HG03159 (cell line): ENCODE results near the gene ZSWIM8.
"Not testable (repeated sequence)": the region's sequence is repeated elsewhere in the genome, so short reads cannot be mapped to it uniquely, and the experiment has no call there.

Source experiments
- ATAC-seq: cut with Tn5 transposase; IDR thresholded peaks from one replicate; pipeline ENCODE4 v1.9.1; 2021; ENCODE audit warnings: mild to moderate bottlenecking, moderate library complexity; ENCODE audit not compliant: unreplicated experiment

The ZSWIM8 gene

GRCh38 chr10:73772281-73773151 lies 12.9 kb upstream of the ZSWIM8 start:
- peak; percentile 51 for ATAC-seq

- no peak for ATAC-seq
Observed at GRCh38 chr10:73773152-73773879, 12.1 kb upstream of the ZSWIM8 start.

- no peak for ATAC-seq
Observed at GRCh38 chr10:73774637-73775036, 10.8 kb upstream of the ZSWIM8 start.

DNA sequence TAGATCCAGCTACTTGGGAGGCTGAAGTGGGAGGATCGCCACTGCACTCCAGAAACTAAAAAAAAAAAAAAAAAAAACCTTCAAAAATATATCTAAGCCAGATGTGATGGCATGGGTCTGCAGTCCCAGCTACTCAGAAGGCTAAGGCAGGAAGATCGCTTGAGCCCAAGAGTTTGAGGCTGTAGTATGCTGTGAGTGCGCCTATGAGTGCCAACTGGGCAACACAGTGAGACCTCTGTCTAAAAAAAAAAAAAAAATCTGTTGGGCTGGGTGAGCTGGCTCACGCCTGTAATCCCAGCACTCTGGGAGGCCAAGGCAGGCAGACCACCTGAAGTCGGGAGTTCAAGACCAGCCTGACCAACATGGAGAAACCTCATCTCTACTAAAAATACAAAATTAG lies 6.4 kb upstream of the ZSWIM8 start:
- ATAC-seq, result no peak

GRCh38 chr10:73779539-73780197 lies 5.7 kb upstream of the ZSWIM8 start:
- ATAC-seq, result no peak

DNA sequence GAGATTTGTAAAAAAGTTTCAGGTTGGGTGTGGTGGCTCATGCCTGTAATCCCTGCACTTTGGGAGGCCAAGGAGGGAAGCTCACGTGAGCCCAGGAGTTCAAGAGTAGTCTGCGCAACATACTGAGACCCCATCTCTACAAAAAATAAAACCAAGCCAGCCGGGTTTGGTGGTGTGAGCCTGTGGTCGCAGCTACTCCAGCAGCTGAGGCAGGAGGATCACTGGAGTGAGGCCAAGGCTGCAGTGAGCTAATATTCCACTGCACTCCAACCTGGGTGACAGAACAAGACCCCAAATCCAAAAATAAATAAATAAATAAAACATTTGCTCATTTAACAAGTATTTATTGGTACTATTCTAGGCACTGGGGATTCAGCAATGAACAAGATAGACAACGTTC lies 5.1 kb upstream of the ZSWIM8 start:
- ATAC-seq, result no peak

DNA sequence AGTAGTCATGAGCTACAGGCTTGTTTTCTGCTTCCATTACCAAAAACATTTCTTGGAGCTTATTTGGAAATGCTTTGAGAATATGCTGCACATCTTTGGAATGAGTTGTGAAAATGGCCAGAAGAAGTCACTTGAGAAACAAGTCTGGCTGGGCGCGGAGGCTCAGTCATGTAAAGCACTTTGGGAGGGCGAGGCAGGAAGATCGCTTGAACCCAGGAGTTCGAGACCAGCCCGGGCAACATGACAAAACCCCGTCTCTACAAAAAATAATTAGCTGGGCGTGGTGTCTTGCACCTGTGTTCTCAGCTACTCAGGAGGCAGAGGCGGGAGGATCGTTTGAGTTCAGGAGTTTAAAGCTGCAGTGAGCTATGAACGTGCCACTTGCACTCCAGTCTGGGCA lies 4.4 kb upstream of the ZSWIM8 start:
- no peak for ATAC-seq

GRCh38 chr10:73781548-73781878 lies 3.9 kb upstream of the ZSWIM8 start:
- no peak for ATAC-seq

- peak; percentile 46 for ATAC-seq
Observed at GRCh38 chr10:73781879-73782748, 3.3 kb upstream of the ZSWIM8 start, which contains the start of gene CHCHD1. Gene CHCHD1, plus strand, starts transcription at chr10:73782048. Its CDS starts 28 bp downstream, at chr10:73782076.

GRCh38 chr10:73782749-73783085 lies 2.7 kb upstream of the ZSWIM8 start:
- no peak for ATAC-seq

DNA sequence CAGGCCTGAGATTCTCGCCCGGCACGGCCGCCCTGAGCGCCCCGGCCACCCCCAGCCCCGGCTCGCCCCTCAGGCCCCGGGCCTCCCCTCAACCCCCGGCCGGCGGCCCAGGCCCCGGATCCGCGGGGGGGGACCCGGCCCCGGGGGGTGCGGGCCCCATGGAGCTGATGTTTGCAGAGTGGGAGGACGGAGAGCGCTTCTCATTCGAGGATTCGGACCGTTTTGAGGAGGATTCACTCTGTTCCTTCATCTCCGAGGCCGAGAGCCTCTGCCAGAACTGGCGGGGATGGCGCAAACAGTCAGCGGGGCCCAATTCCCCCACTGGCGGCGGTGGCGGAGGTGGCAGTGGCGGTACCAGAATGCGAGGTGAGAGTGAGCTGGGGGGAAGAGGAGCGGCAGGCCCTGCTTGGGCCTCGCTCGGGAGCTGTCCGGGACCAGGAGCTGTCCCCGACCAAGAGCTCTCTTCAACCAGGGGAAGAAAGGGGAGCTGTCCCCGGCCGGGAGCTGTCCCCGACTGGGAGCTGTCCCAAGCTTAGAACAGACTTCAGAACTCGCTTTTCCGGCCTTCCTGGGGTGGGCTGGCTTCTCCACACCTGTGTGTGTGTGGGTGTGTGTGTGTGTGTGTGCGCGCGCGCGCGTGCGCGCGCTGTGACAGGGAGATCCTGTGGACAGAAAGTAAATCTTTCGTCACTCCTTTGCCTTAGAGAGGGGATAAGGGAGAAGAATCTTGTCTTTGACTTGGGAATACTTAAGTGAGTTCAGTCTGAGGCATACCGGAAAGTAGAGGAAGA lies 510 bp downstream of the ZSWIM8 start:
- peak; percentile 16 for ATAC-seq

DNA sequence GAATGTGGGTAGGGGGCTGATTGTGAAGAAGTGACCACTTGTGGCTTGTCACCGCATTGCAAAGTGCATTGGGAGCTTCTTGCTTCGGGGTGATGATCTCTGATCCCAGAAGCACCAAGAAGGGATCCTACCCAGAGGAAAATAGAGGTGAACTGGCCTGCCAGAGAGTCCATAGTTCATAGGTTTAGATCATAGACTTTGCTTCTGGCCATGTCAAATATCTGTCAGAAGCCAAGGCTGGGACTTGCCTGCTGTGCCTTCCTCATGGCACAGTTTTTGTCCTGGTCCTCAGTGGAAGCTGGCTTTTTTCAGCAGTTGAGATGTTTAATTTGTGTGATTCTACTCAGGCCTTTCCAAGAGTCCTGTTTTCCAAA lies 1.1 kb downstream of the ZSWIM8 start:
- ATAC-seq, result no peak

DNA sequence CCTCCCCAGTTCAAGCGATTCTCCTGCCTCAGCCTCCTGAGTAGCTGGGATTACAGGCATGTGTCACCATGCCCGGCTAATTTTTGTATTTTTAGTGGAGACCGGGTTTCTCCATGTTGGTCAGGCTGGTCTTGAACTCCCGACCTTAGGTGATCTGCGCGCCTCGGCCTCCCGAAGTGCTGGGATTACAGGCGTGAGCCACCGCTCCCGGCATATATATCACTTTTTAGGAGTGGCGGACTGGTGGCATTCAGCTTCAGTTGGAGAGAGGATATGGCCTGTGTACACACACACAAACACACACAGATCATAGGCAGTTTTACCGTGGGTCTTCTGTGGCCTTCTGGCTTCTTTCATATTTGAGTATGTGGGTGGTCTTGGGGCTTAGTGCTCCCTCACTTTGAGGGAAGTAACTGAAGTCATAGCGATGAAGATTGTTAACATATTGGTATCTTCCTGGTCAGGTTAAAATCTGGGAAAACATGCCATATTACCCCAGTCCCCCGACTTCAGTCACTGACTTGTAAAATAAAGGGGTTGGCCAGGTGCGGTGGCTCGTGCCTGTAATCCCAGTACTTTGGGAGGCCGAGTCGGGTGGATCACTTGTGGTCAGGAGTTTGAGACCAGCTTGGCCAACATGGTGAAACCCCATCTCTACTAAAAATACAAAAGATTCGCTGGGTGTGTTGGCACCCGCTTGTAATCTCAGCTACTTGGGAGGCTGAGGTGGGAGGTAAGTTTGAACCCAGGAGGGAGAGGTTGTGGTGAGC lies 1.8 kb downstream of the ZSWIM8 start:
- ATAC-seq, result not testable (repeated sequence)

DNA sequence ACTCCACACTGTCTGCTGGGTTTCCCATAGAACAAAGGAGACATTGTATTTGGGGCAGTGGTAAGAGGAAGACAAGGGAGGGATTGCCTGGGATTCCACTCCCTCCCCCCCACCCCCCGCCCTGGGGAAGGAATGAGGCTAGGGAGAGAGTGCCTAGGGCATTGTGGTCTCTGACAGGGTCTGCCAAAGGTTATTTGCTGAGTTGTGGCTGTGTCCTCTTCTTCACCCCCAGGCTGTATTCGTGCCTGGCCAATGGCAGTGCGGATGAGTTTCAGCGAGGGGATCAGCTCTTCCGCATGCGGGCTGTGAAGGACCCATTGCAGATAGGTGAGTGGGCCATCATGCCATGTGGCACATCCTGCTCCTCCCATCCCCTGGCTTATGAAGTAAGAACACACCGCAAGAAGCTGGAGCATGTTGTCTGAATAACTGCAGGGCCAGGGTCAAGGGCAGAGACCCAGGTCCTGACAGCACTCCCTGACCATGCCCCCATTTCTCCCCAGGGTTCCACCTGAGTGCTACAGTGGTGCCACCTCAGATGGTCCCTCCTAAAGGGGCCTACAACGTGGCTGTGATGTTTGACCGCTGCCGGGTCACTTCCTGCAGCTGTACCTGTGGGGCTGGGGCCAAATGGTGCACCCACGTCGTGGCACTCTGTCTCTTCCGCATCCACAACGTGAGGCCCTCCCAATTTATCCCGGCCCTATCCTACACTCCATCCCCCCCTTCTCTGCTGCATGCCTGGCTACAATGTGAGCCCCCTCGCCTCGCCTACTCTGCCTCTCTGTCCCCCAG lies 3.7 kb downstream of the ZSWIM8 start:
- no peak for ATAC-seq

- ATAC-seq, result no peak
Observed at GRCh38 chr10:73789659-73790055, 4.3 kb downstream of the ZSWIM8 start.

DNA sequence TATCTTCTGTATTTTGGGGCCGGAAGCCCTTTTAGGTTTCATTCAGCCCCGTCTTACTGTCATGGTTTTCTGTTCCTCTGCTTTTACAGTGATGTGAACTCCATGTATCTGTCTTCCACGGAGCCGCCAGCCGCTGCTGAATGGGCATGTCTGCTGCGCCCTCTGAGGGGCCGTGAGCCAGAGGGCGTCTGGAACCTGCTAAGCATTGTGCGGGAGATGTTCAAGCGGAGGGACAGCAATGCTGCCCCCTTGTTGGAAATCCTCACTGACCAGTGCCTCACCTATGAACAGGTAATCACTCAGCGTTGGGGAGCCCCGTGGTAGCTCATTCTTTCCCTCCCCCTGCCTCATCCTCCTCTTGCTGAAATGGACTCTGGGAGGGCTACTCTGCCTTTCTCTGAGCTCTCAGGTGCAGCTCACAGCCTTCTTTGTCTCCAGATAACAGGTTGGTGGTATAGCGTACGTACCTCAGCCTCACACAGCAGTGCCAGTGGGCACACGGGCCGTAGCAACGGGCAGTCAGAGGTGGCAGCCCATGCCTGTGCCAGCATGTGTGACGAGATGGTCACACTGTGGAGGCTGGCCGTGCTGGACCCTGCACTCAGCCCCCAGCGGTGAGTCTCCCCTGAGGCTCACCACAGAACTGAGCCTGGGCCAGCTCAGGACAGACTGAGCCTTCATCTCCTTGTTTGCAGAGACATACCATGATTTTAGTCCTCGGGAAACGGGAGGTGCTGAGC lies 5.7 kb downstream of the ZSWIM8 start:
- no peak for ATAC-seq

GRCh38 chr10:73791871-73792400 lies 6.5 kb downstream of the ZSWIM8 start:
- ATAC-seq, result no peak

- ATAC-seq, result no peak
Observed at GRCh38 chr10:73793456-73793855, 8.1 kb downstream of the ZSWIM8 start.
